Ishikawa (cell line): ENCODE data around the gene COG7.

Source experiments
- CEBPB ChIP-seq: IDR thresholded peaks from 2 replicates; pipeline ENCODE4 v1.6.1; 2012
- CREB1 ChIP-seq: IDR thresholded peaks from 2 replicates; pipeline ENCODE4 v1.6.1; 2012; ENCODE audit warnings: low read depth
- EGR1 ChIP-seq: IDR thresholded peaks from 2 replicates; pipeline ENCODE4 v1.6.1; 2012
- EP300 ChIP-seq: IDR thresholded peaks from 2 replicates; pipeline ENCODE4 v1.6.1; 2012; ENCODE audit warnings: borderline replicate concordance
- FOXM1 ChIP-seq: IDR thresholded peaks from 2 replicates; pipeline ENCODE4 v1.6.1; 2012; ENCODE audit warnings: low read depth, borderline replicate concordance
- NFIC ChIP-seq: IDR thresholded peaks from 2 replicates; pipeline ENCODE4 v1.6.1; 2012
- RAD21 ChIP-seq: IDR thresholded peaks from 2 replicates; pipeline ENCODE4 v1.6.1; 2012; ENCODE audit warnings: low read depth
- TAF1 ChIP-seq: IDR thresholded peaks from 2 replicates; pipeline ENCODE4 v1.6.1; 2012; ENCODE audit warnings: low read depth, mild to moderate bottlenecking
- TCF12 ChIP-seq: IDR thresholded peaks from 2 replicates; pipeline ENCODE4 v1.6.1; 2012; ENCODE audit warnings: low read depth
- TEAD4 ChIP-seq: IDR thresholded peaks from 2 replicates; pipeline ENCODE4 v1.6.1; 2012
- YY1 ChIP-seq: IDR thresholded peaks from 2 replicates; pipeline ENCODE4 v1.6.1; 2012; ENCODE audit warnings: low read depth
- ZBTB7A ChIP-seq: IDR thresholded peaks from 2 replicates; pipeline ENCODE4 v1.6.1; 2012; ENCODE audit warnings: low read depth
- TF ChIP-seq, protein P1 (sequence below): IDR thresholded peaks from 2 replicates; pipeline ENCODE4 v1.6.1; 2012
- TF ChIP-seq, protein P2 (sequence below): IDR thresholded peaks from 2 replicates; pipeline ENCODE4 v1.6.1; 2012
- TF ChIP-seq, protein P3 (sequence below): IDR thresholded peaks from 2 replicates; pipeline ENCODE4 v1.6.1; 2012; ENCODE audit warnings: low read depth, mild to moderate bottlenecking

Gene COG7

DNA sequence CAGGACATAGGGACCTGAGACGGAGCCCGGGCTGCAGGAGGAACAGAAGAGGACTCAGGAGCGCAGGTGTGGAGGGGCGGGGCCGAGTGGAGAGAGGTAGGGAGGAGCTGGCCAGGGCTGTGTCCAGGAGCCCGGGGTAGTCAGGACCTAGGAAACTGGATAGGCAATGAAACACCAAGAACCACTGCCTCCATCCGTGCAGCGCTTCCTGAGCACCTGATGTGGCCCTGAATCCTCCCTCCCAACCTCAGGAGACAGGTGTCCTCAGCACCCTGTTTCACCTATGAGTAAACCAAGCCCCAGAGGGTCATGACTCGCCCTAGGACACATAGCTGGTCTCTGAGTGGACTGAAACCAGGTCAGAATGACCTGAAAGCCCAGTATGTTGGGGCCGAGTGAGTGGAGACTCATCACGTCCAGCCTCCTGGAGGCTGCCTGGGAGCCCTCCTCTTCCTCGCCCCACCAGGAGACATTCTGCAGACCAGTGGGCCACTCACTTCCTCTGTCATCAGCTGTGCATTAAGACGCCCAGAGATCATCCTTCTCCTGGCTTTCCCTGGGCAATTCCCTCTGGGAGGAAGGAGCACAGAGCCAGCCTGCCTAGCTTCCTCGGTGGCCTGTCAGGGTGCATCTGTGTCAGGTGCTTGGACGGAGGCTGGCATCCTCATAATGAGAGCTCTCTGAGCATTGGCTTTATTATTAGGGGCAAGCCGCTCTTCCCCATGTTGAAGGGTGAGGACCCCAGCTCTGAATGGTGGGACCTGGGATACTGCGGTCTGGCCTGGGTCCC is 78.1 kb downstream of the COG7 start:
- no peak for TF ChIP-seq NFIC

DNA sequence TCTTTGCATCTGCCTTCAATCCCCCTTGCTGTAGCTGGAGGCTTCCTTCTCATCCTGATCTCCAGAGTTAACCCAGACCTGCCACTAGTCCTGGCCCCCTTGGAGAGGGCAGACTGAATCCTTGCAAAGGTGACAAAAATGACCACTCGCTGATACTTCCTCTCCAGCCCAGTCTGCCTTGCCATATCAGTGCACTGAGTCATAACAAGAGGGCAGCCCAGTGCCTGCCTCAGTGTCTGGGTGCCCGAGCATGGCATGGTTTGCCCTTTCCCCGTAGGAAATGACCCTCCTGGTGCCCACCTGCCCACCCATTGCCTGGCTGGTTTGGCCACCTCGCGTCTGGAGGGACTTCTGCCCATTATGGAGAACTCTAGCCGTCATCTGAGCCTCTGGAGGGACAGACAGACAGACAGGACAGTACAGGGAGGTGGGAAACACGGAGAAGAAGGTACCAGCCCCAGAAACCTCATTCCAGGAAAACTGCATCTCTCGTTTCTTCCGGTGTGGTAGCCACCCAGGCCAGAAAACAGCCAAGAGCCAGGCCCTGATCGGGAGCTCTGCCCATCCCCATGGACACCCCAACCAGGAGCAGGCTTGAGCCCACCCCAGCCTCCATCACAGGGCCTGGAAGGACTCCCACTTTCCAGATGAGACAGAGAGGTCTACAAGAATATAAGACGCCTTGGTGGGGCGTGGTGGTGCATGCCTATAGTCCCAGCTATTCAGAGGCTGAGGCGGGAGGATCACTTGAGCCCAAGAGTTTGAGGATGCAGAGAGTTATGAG is 79.4 kb downstream of the COG7 start:
- TF ChIP-seq TEAD4, result no peak
- TF ChIP-seq TAF1, result no peak
- no peak for TF ChIP-seq RAD21
- TF ChIP-seq NFIC, result no peak
- TF ChIP-seq YY1, result no peak
- TF ChIP-seq CREB1, result no peak
- TF ChIP-seq, protein P1, sequence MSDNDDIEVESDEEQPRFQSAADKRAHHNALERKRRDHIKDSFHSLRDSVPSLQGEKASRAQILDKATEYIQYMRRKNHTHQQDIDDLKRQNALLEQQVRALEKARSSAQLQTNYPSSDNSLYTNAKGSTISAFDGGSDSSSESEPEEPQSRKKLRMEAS, result no peak

DNA sequence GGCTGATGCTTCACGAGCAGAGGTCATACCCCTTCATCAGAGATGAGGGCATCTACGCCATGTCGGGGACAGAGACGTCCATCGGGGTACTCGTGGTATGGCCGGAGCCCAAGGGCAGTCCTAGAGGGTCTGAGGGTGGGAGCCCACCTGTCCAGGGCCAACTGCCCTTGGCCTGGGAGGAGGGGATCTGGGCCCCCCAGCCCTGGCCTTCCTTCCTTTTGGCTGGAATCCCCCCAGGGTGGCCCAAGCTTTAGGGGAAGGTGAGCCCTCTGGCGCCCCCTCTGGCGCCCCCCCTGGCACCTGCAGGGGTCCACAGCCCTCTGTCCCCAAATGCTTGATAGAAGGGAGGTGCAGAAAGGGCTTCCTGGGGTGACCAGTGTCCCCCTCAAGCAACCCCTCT is 81.6 kb downstream of the COG7 start:
- TF ChIP-seq TAF1, result no peak
- TF ChIP-seq RAD21, result no peak
- TF ChIP-seq, protein P2, sequence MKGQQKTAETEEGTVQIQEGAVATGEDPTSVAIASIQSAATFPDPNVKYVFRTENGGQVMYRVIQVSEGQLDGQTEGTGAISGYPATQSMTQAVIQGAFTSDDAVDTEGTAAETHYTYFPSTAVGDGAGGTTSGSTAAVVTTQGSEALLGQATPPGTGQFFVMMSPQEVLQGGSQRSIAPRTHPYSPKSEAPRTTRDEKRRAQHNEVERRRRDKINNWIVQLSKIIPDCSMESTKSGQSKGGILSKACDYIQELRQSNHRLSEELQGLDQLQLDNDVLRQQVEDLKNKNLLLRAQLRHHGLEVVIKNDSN, result no peak
- TF ChIP-seq, protein P3, sequence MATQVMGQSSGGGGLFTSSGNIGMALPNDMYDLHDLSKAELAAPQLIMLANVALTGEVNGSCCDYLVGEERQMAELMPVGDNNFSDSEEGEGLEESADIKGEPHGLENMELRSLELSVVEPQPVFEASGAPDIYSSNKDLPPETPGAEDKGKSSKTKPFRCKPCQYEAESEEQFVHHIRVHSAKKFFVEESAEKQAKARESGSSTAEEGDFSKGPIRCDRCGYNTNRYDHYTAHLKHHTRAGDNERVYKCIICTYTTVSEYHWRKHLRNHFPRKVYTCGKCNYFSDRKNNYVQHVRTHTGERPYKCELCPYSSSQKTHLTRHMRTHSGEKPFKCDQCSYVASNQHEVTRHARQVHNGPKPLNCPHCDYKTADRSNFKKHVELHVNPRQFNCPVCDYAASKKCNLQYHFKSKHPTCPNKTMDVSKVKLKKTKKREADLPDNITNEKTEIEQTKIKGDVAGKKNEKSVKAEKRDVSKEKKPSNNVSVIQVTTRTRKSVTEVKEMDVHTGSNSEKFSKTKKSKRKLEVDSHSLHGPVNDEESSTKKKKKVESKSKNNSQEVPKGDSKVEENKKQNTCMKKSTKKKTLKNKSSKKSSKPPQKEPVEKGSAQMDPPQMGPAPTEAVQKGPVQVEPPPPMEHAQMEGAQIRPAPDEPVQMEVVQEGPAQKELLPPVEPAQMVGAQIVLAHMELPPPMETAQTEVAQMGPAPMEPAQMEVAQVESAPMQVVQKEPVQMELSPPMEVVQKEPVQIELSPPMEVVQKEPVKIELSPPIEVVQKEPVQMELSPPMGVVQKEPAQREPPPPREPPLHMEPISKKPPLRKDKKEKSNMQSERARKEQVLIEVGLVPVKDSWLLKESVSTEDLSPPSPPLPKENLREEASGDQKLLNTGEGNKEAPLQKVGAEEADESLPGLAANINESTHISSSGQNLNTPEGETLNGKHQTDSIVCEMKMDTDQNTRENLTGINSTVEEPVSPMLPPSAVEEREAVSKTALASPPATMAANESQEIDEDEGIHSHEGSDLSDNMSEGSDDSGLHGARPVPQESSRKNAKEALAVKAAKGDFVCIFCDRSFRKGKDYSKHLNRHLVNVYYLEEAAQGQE, result no peak
- TF ChIP-seq YY1, result no peak
- TF ChIP-seq ZBTB7A, result no peak
- no peak for TF ChIP-seq NFIC
- no peak for TF ChIP-seq CEBPB
- TF ChIP-seq CREB1, result no peak
- no peak for TF ChIP-seq TCF12
- TF ChIP-seq EGR1, result no peak
- no peak for TF ChIP-seq FOXM1
- TF ChIP-seq, protein P1, result no peak
- no peak for TF ChIP-seq EP300
- no peak for TF ChIP-seq TEAD4

DNA sequence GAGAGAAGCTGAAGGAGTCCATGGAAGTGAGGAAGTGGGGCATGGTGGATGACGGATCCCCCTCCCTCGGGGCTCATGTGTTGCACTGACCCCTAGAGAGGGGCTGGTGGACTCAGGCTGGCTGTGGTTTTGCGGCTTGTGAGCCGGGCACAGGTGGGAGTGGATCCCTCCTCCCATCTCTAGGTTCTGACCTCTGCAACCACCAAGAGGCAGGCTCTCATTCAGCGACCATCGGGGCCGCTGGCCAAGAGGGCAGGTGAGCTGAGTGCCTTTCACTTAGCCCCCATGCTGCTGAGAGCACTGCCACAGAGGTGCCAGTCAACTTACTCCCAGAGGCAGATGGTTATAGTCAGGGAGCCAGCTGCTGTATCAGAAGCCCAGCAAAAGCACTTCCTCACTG is 83.6 kb downstream of the COG7 start:
- TF ChIP-seq CREB1 (no peak), ZBTB7A (no peak), CEBPB (no peak), RAD21 (no peak), TEAD4 (no peak), FOXM1 (no peak)
- TF ChIP-seq, protein P1, result no peak
- TF ChIP-seq, protein P2, result no peak

DNA sequence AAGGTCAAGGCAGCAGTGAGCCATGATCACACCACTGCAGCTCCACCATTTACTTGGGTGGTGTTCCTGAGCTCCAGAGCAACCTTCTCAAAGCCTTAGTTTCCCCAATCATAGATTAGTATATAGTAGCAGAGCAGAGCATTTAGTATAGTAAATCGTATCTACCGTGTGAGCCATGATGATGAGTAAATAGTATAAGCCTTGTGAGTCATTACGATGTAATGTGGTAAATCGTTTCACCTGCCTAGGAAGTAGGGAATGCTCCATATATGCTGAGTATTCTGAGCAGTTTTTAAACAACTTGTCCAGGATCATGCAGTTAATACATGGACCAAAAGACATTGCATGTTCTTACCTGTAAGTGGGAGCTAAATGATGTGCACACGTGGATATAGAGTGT is 84.5 kb downstream of the COG7 start:
- TF ChIP-seq, protein P2, result no peak
- TF ChIP-seq EP300, result no peak
- TF ChIP-seq EGR1, result no peak
- no peak for TF ChIP-seq NFIC
- no peak for TF ChIP-seq RAD21
- TF ChIP-seq CREB1, result no peak
- TF ChIP-seq, protein P3, result no peak
- no peak for TF ChIP-seq CEBPB
- TF ChIP-seq TEAD4, result no peak
- TF ChIP-seq FOXM1, result no peak
- TF ChIP-seq YY1, result no peak
- no peak for TF ChIP-seq TCF12
- TF ChIP-seq, protein P1, result no peak
- TF ChIP-seq TAF1, result no peak
